Measurements from ENCODE around the gene NSMCE1. TPM values are rescaled to one million over a fixed set of nuclear protein-coding genes. Genes with fewer than 3 reads are reported as not detected.
"Not testable (repeated sequence)": the region's sequence is repeated elsewhere in the genome, so short reads cannot be mapped to it uniquely, and the experiment has no call there.

NSMCE1 gene
- total RNA-seq, 1 donor from 2014 or later, result 39.5 TPM

DNA sequence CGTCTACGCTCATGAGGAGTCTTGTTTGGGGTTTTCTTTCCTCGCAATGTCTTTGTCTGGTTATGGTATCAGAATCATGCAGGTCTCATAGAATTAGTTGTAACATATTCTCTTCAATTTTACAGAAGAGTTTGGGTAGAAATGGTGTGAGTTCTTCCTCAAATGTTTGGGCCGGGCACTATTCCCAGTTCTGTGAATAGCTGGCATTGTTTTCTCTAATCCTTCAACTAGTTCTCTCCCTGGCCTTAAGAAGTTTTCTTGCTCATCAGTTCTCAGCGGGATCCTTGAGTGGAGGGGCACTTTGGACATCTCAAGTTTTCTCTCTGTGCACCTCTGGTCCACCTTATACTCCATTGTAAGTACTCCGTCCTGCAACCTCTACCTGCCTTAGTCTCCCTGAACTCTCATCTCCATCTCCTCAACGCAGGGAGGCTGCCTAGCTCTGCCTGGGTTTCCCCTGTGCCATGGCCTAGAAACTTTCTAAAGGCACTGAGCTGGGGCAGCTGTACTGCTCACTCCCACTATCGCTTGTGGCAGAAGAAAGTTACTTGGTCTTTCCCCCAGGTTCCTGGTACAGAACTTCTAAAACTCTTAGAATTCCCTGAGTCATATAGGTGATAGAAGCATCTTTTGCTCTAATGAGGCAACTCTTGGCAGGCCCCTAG lies 16.9 kb downstream of the NSMCE1 start:
- intact Hi-C loops (cut with DNase I), result no loop called here
- ATAC-seq (no peak), DNase-seq (ENCODE audit: low spot score) (no peak)

DNA sequence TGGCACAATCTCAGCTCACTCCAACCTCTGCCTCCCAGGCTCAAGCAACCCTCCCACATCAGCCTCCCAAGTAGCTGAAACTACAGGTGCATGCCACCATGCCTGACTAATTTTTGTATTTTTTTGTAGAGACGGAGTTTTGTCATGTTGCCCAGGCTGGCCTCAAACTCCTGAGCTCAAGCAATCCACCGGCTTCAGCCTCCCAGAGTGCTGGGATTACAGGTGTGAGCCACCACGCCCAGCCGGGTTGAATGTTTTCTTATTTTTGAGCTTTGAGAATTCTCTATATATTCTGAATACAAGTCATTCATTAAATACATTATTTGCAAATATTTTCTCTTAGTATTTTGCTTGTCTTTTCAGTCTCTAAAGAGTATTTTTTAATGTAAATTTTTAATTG lies 19.7 kb downstream of the NSMCE1 start:
- intact Hi-C loops (cut with DNase I); ATAC-seq; DNase-seq (ENCODE audit: low spot score): not testable (repeated sequence)

DNA sequence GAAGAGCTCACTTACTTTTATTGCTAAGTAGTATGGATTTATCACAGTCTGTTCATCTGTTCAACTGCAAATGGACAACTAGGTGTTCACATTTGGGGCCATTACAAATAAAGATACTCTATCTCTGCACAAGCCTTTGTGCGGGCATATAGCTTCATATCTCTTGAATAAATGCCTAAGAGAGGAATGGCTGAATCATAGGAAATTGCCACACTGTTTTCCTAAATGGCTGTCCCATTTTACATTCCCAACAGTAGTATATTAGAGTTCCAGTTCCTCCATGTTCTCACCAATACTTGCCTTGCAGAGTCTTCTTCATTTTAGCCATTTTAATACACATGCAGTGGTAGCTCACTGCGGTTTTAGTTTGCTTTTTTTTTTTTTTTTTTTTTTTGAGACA lies 20.5 kb downstream of the NSMCE1 start:
- ATAC-seq (no peak), DNase-seq (ENCODE audit: low spot score) (no peak)
- intact Hi-C loops (cut with DNase I), result no loop called here

DNA sequence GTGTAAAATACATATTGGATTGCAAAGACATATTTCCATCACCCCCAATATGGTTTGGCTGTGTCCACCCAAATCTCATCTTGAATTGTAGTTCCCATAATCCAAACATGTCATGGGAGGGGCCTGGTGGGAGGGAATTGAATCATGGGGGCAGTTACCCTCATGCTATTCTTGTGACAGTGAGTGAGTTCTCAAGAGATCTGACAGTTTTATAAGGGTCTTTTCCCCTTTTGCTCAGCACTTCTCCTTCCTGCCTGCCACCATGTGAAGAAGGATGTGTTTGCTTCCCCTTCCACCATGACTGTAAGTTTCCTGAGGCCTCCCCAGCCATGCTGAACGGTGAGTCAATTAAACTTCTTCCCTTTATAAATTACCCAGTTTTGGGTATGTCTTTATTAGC lies 21.5 kb downstream of the NSMCE1 start:
- DNase-seq (ENCODE audit: low spot score); intact Hi-C loops (cut with DNase I); ATAC-seq: not testable (repeated sequence)

GRCh38 chr16:27246439-27246838 lies 22.1 kb downstream of the NSMCE1 start:
- DNase-seq (ENCODE audit: low spot score) (no peak), ATAC-seq (no peak)
- intact Hi-C loops (cut with DNase I), result no loop called here

DNA sequence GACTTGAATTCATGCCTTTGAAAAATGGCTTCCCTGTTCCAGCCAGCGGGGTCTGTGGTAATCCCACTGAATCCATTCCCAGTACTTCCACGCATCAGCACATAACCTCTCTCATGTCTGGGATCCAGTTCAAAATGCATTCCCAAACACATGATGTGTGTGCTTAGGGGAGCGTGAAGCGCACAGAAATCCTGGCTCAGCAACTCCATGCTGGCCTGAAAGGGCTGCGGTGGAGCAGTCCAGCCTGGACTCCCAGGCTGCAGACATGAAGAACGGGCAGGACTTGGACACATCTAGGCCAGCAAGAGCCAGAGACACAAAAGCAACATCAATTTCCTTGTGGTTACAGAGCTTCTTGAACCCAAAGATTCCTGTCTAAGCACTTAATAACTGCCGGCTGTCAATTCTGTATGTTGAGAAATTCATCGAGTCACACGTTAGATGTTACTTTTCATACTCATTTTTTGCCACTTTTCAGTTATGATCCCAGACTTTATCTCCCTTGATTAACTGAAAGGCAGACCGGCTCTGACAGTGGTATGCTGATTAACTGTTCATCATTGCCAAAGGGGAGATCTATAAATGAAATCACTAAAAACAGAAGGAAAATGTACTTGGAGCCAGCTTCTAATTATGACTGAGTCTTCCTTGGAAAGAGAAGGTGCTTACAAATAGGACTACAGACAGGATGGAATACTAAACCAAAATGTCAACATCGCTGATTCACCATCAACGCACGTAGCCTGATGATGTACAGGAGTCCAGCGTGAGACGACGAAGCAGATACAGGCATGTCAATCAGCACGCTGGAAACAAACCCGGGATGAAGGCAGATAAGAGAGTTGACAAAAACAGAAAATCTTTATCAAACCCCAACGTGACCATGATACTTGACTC lies 23.0 kb downstream of the NSMCE1 start:
- ATAC-seq, result peak; percentile 94
- DNase-seq (ENCODE audit: low spot score), result no peak
- intact Hi-C loops (cut with DNase I), result no loop called here

DNA sequence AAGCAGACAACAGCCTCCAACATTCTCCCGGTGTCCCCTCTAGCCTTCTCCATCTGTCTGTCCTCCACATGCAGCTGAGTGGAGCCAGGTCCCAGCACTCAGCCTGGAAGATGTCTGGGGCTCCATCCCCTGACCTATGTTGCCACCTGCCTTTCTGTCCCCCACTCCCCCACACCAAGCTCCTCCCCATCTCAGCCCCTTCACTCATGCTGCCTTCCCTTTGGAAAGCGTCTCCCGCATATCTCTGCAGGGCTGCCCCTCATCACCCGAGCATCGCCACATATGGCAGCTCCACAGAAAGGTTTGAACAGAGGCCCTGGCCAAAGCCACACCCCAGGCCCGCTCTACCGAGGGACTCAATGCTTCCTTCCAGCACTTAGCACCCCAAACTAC lies 24.2 kb downstream of the NSMCE1 start:
- ATAC-seq (no peak), DNase-seq (ENCODE audit: low spot score) (no peak)
- intact Hi-C loops (cut with DNase I), result no loop called here

- ATAC-seq (no peak), DNase-seq (ENCODE audit: low spot score) (no peak)
- intact Hi-C loops (cut with DNase I), result no loop called here
Observed at GRCh38 chr16:27243725-27244362, 24.7 kb downstream of the NSMCE1 start.

DNA sequence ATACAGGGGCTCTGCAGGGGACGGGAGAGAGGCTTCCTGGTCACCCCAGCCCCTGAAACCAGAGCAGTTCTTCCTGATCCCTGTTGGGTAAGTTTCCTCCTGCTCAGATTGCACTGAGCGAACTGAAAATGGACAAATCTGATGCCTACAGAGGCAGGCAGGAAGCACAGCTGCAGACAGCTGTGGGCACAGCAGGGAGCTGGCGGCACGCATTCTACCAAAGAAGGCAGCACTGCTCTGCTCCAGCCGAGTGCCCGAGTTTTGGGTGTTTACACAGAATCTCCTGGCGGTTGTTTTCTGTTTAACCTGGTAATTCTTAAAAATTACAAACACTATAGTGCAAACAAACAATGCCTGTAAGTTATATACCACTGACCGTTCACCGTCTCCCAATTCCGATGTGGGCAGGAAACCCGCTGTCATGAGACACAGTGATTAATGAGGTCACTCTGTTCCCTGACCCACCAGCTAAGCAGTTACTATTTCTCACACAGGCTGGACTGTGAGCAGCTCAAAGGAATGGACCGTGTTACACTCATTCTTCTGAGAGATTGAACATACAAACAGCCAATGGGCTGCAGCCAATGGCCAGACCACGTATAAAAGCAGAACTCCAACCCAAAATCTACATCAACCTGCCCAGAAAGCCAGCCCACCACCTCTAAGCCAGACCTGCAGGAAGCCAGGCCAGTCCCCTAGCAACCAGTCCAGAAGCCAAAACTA lies 25.5 kb downstream of the NSMCE1 start:
- intact Hi-C loops (cut with DNase I), result no loop called here
- DNase-seq (ENCODE audit: low spot score) (no peak), ATAC-seq (peak; percentile 56)

- intact Hi-C loops (cut with DNase I), result no loop called here
Observed at GRCh38 chr16:27242398-27242797, 26.2 kb downstream of the NSMCE1 start.

GRCh38 chr16:27241658-27242057 lies 26.9 kb downstream of the NSMCE1 start:
- DNase-seq (ENCODE audit: low spot score), result no peak
- intact Hi-C loops (cut with DNase I), result no loop called here
- no peak for ATAC-seq

More at GRCh38 chr16:27242398-27242797, 26.2 kb downstream of the NSMCE1 start:
- ATAC-seq (no peak), DNase-seq (ENCODE audit: low spot score) (no peak)

GRCh38 chr16:27240948-27241531 lies 27.5 kb downstream of the NSMCE1 start:
- no peak for ATAC-seq
- intact Hi-C loops (cut with DNase I), result no loop called here
- no peak for DNase-seq (ENCODE audit: low spot score)

DNA sequence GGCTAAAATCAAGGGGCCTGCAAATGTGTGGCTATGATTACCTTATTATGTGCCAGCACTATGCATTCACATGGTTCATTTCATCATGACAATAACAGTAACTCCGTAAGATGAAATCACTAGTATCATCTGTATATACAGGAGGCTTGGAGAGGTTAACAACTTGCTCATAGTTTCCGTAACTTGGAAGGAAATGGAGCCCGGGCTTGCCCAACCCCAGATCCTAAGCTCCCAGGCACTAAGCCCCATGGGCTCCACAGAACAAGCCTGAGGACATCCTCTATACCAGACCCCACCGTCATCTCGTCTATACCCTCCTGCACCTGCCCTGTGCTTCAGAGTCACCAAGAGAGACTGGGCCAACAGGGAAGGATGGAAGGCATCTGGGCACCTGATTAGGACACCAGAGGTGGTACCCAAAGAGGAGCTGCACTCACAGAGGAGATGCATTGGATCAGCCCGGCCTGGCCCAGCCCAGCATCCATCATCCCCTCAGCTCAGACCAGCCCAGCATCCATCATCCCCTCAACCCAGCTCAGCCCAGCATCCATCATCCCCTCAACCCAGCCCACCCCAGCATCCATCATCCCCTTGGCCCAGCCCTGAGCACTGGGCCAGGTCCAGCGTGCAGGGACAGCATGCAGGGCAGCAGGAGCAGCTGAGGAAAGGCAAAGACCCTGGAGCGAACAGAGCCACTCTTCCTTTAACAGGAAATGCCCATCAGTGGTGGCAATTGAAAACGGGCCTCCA lies 28.5 kb downstream of the NSMCE1 start:
- intact Hi-C loops (cut with DNase I), result no loop called here
- ATAC-seq (no peak), DNase-seq (ENCODE audit: low spot score) (peak; percentile 33)

DNA sequence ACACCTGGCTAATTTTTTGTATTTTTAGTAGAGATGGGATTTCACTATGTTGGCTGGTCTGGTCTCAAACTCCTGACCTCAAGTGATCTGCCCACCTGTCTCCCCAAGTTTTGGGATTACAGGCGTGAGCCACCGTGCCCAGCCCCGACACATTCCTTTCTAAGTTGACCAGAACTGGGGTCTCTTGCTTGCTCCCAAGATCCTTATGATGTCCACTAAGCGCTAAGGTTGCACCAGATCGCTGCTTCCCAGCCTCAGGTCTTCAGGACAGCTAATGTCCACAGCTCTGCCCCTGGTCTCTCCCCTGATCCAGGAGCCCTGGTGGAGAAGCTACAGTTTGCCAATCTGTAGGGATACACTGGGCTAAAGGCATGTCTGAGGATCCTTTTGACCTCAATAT lies 29.5 kb downstream of the NSMCE1 start:
- intact Hi-C loops (cut with DNase I), result no loop called here
- DNase-seq (ENCODE audit: low spot score), result peak; percentile 19
- no peak for ATAC-seq

DNA sequence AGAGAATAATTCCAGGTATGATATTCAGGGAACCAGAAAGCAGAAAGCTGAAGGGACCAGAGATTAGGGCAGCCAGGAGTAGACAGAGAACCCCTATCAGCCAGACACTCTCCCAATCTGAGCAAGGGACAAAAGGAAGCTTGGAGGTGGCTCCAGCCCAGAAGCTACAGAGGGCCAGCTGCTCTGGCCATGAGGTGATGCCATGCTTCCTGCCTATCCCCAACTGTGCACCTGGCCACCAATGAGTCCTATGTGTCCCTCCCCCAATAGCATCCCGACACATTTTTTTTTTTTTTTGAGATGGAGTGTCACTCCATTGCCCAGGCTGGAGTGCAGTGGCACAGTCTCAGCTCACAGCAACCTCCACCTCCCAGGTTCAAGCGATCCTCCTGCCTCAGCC lies 30.0 kb downstream of the NSMCE1 start:
- DNase-seq (ENCODE audit: low spot score), result peak; percentile 19
- intact Hi-C loops (cut with DNase I), result no loop called here

GRCh38 chr16:27238016-27238587 lies 30.5 kb downstream of the NSMCE1 start:
- DNase-seq (ENCODE audit: low spot score) (peak; percentile 66), ATAC-seq (no peak)
- intact Hi-C loops (cut with DNase I), result no loop called here

More for the DNA sequence above, 30.0 kb downstream of the NSMCE1 start:
- ATAC-seq, result no peak

- ATAC-seq (peak; percentile 16), DNase-seq (ENCODE audit: low spot score) (peak; percentile 65)
- intact Hi-C loops (cut with DNase I), result no loop called here
Observed at GRCh38 chr16:27237219-27238015, 31.2 kb downstream of the NSMCE1 start.

Measured in sciatic nerve (tissue), 2 donors.